ENCODE data around the gene SNX27. TPM values are rescaled to one million over a fixed set of nuclear protein-coding genes. Genes with fewer than 3 reads are reported as not detected.

Gene SNX27
- total and polyA plus RNA-seq, 2 donors (not counting 3 experiments of a cell fraction or from before 2014, with no cell fraction given): 8.1 to 24.9 TPM

- DNase-seq (ENCODE audit: low read depth, low spot score) (no peak), FAIRE-seq (no peak)
- no peaks in the 10 kb centered on the region for H4K20me1 ChIP-seq (replicated peaks; ENCODE audit: control insufficient read depth, extremely low read depth, insufficient read depth, low read length)
- no peak overlapping the region for H3K27ac ChIP-seq (ENCODE audit: insufficient read depth, low read depth, low read length)
- H3K9me3 ChIP-seq (replicated peaks; ENCODE audit: control insufficient read depth, insufficient read depth, low read length): no peaks in the 10 kb centered on the region
- dilution Hi-C loops (cut with MboI; ENCODE audit: extremely low pct_ligation_motif_present, low sequenced_read_pairs): no loop called here
- no peaks in the 10 kb centered on the region for H3K9me1 ChIP-seq (replicated peaks; ENCODE audit: control insufficient read depth, extremely low read depth, insufficient read depth, low read length)
- H3K36me3 ChIP-seq (ENCODE audit: control insufficient read depth in 2 of 2, extremely low read depth in 1 of 2, insufficient read depth in 2 of 2, low read length in 2 of 2): no peaks in the 10 kb centered on the region
- H3K4me3 ChIP-seq (replicated peaks in 1 of 3; ENCODE audit: insufficient read depth in 1 of 3, low read depth in 1 of 3, low read length in 3 of 3): no peak overlapping the region
- H3K9ac ChIP-seq (replicated peaks; ENCODE audit: extremely low read depth, insufficient read depth, low read length): no peak overlapping the region
- peaks cover 11% of the 10 kb centered on the region for H3K79me2 ChIP-seq (ENCODE audit: control insufficient read depth, insufficient read depth, low read length)
- POLR2A ChIA-PET: no interaction called here
- H3K4me2 ChIP-seq (ENCODE audit: insufficient read depth, low read length): no peak overlapping the region
- BruUV-seq (replicated peaks): no TSS peak
- TF ChIP-seq, protein P1, sequence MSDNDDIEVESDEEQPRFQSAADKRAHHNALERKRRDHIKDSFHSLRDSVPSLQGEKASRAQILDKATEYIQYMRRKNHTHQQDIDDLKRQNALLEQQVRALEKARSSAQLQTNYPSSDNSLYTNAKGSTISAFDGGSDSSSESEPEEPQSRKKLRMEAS (IDR thresholded peaks at IDR 0.05; ENCODE audit: insufficient read depth, insufficient read length): no peak
- no peak for TF ChIP-seq MYC (IDR thresholded peaks at IDR 0.05; ENCODE audit: low read depth, low read length)
- TF ChIP-seq POLR2AphosphoS5 (IDR thresholded peaks at IDR 0.05; ENCODE audit: insufficient read depth, low read depth, low read length): no peak
- TF ChIP-seq, protein P2, sequence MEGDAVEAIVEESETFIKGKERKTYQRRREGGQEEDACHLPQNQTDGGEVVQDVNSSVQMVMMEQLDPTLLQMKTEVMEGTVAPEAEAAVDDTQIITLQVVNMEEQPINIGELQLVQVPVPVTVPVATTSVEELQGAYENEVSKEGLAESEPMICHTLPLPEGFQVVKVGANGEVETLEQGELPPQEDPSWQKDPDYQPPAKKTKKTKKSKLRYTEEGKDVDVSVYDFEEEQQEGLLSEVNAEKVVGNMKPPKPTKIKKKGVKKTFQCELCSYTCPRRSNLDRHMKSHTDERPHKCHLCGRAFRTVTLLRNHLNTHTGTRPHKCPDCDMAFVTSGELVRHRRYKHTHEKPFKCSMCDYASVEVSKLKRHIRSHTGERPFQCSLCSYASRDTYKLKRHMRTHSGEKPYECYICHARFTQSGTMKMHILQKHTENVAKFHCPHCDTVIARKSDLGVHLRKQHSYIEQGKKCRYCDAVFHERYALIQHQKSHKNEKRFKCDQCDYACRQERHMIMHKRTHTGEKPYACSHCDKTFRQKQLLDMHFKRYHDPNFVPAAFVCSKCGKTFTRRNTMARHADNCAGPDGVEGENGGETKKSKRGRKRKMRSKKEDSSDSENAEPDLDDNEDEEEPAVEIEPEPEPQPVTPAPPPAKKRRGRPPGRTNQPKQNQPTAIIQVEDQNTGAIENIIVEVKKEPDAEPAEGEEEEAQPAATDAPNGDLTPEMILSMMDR (IDR thresholded peaks at IDR 0.05; ENCODE audit: extremely low read depth in 1 of 2, insufficient read depth in 1 of 2, low read depth in 1 of 2, low read length in 2 of 2): no peak
- TF ChIP-seq JUN (IDR thresholded peaks at IDR 0.05; ENCODE audit: borderline replicate concordance, insufficient read depth, insufficient read length, low read depth): no peak
- TF ChIP-seq FOS (IDR thresholded peaks at IDR 0.05; ENCODE audit: borderline replicate concordance, insufficient read depth, low read length): no peak
- no peak for TF ChIP-seq POLR2A (IDR thresholded peaks at IDR 0.05; ENCODE audit: low read depth, low read length)
- TF ChIP-seq GATA2 (IDR thresholded peaks at IDR 0.05; ENCODE audit: insufficient read depth, insufficient read length, low read depth, low read length): no peak
- no peak for TF ChIP-seq EZH2 (IDR thresholded peaks at IDR 0.05; ENCODE audit: borderline replicate concordance, low read depth, low read length, severe bottlenecking)
- intact Hi-C loops (cut with micrococcal nuclease): loop anchor here (2.0 to 5.0 kb wide), 3 partner anchors 68 to 153 kb away; partner anchors contain the start of genes POGZ and TUFT1
- H2AFZ ChIP-seq (ENCODE audit: low read depth, low read length): no peak overlapping the region
- H3K4me1 ChIP-seq (ENCODE audit: control insufficient read depth, extremely low read depth, insufficient read depth, low read length): peaks cover 8% of the 10 kb centered on the region
- H3K27me3 ChIP-seq (ENCODE audit: control insufficient read depth in 2 of 2, insufficient read depth in 2 of 2, low read length in 2 of 2): no peaks in the 10 kb centered on the region
- CTCF ChIA-PET: interaction anchor here (1.0 kb wide), 1 partner anchor 106 kb away, joined by 3 read pairs; no protein-coding TSS in a partner anchor
Measured at GRCh38 chr1:151610142-151610541, 1.7 kb upstream of the SNX27 start.

All from endothelial cell of umbilical vein (primary cell).